HCT116 (cell line): ENCODE results near the gene LMO2. TPM values are rescaled to one million over a fixed set of nuclear protein-coding genes. Genes with fewer than 3 reads are reported as not detected.

ENCODE experiments used
- ATAC-seq: fragments of 200-7000 bp; cut with Tn5 transposase; 2 replicates; pipeline ENCODE4 v1.9.1; 2020; ENCODE audit warnings: mild to moderate bottlenecking, moderate library complexity
- BruUV-seq: library from RNA; stranded (reverse); fragments of 400-500 nt; replicated peaks from 2 replicates; lab custom pipeline; 2021; lab: Mats Ljungman, UMichigan
- CTCF ChIA-PET: fragments of 300-600 bp; sonication (Branson Sonifier 250); formaldehyde crosslinking; loops from one replicate; lab custom pipeline; 2021; ENCODE audit warnings: antibody characterized with exemption; lab: Charles Lee
- POLR2A ChIA-PET: fragments of 300-600, 350-600 bp; sonication (Branson Sonifier 250); formaldehyde crosslinking; loops from one replicate; lab custom pipeline; 2021; ENCODE audit warnings: antibody characterized with exemption; lab: Charles Lee
- RAD21 ChIA-PET, 2 experiments: fragments of 300-600 bp; sonication (Branson Sonifier 250); formaldehyde crosslinking; loops; one replicate each; lab custom pipeline; 2023; ENCODE audit warnings: low total read pairs in 2 of 2; ENCODE audit not compliant: uncharacterized antibody in 2 of 2, unreplicated experiment in 2 of 2, low non-redundant PET in 1 of 2; lab: Charles Lee
- DNase-seq: peaks from one replicate; pipeline ENCODE4 v3.0.0-alpha.2; 2010; ENCODE audit warnings: low read depth, low spot score
- H2AFZ ChIP-seq: fragments of 200-600 bp; shearing (Covaris generic), sonication (generic); 2 replicates; pipeline ENCODE4 v1.6.1; 2017; ENCODE audit warnings: low read depth, mixed run types, mixed read lengths, antibody characterized with exemption, low read length; ENCODE audit not compliant: poor library complexity, severe bottlenecking
- H3K27ac ChIP-seq: 2 replicates; pipeline ENCODE4 v1.5.1; 2012; ENCODE audit warnings: low read depth, low read length
- H3K27me3 ChIP-seq: fragments of 200-600 bp; sonication (generic); 2 replicates; pipeline ENCODE4 v1.6.1; 2016; ENCODE audit warnings: mixed run types, low read length, mixed read lengths; ENCODE audit not compliant: insufficient read depth
- H3K36me3 ChIP-seq, 2 experiments: fragments of 200-500 bp in 1 of 2; fragments of 200-600 bp in 1 of 2; sonication (Bioruptor generic) in 1 of 2; sonication (generic) in 1 of 2; 2 replicates each; pipeline versions ENCODE4 v1.5.1 to v1.6.1; 2014 to 2016; ENCODE audit warnings: low read length in 2 of 2, inconsistent platforms in 1 of 2, mixed read lengths in 1 of 2, mixed run types in 1 of 2; ENCODE audit not compliant: insufficient read depth in 2 of 2, control insufficient read depth in 1 of 2
- H3K4me1 ChIP-seq, 2 experiments: fragments of 200-600 bp in 1 of 2; sonication (generic) in 1 of 2; 2 replicates each; pipeline versions ENCODE4 v1.5.1 to v1.6.1; 2012 to 2017; ENCODE audit warnings: low read length in 2 of 2, inconsistent platforms in 1 of 2, mild to moderate bottlenecking in 1 of 2, mixed read lengths in 1 of 2, mixed run types in 1 of 2, moderate library complexity in 1 of 2; ENCODE audit not compliant: insufficient read depth in 2 of 2, control insufficient read depth in 1 of 2
- H3K4me2 ChIP-seq: fragments of 200-600 bp; sonication (generic); 2 replicates; pipeline ENCODE4 v1.6.1; 2017; ENCODE audit warnings: mixed run types, low read length, mixed read lengths
- H3K4me3 ChIP-seq, 2 experiments: fragments of 200-600 bp in 1 of 2; sonication (generic) in 1 of 2; replicated peaks in 1 of 2; 2 replicates each; pipeline ENCODE4 v1.5.1; 2011 to 2016; ENCODE audit warnings: low read length in 2 of 2, control low read depth in 1 of 2, low read depth in 1 of 2, mild to moderate bottlenecking in 1 of 2, mixed read lengths in 1 of 2, mixed run types in 1 of 2
- H3K79me2 ChIP-seq: fragments of 200-600 bp; sonication (generic); 2 replicates; pipeline ENCODE4 v1.6.1; 2017; ENCODE audit warnings: mild to moderate bottlenecking, mixed run types, low read length, moderate library complexity, mixed read lengths; ENCODE audit not compliant: insufficient read depth
- H3K9ac ChIP-seq: fragments of 200-600 bp; sonication (generic); 2 replicates; pipeline ENCODE4 v1.6.1; 2016; ENCODE audit warnings: low read length, mixed read lengths
- H3K9me2 ChIP-seq: fragments of 200-600 bp; sonication (generic), shearing (Covaris generic); 2 replicates; pipeline ENCODE4 v1.6.1; 2017; ENCODE audit warnings: mixed run types, mild to moderate bottlenecking, moderate library complexity; ENCODE audit not compliant: insufficient read depth
- H3K9me3 ChIP-seq, 2 experiments: fragments of 200-500 bp in 1 of 2; fragments of 200-600 bp in 1 of 2; sonication (Bioruptor generic) in 1 of 2; sonication (generic) in 1 of 2; 2 replicates each; pipeline ENCODE4 v1.6.1; 2014 to 2017; ENCODE audit warnings: low read length in 2 of 2, mixed read lengths in 2 of 2, inconsistent platforms in 1 of 2, low read depth in 1 of 2, mild to moderate bottlenecking in 1 of 2, mixed run types in 1 of 2, moderate library complexity in 1 of 2; ENCODE audit not compliant: control insufficient read depth in 1 of 2, insufficient read depth in 1 of 2
- H4K20me1 ChIP-seq: fragments of 200-600 bp; sonication (generic), shearing (Covaris generic); 2 replicates; pipeline ENCODE4 v1.6.1; 2017; ENCODE audit warnings: mixed run types, mild to moderate bottlenecking, moderate library complexity; ENCODE audit not compliant: insufficient read depth
- CBX3 ChIP-seq: IDR thresholded peaks from 2 replicates; pipeline ENCODE4 v1.6.1; 2012; ENCODE audit warnings: low read depth
- CTCF ChIP-seq, 3 experiments: fragments of 200-600 bp in 1 of 3; sonication (generic) in 1 of 3; IDR thresholded peaks in 2 of 3; conservative IDR thresholded peaks in 1 of 3; 2 replicates each; pipeline ENCODE4 v1.5.1; 2012 to 2017; ENCODE audit warnings: low read depth in 2 of 3, low read length in 2 of 3, antibody characterized with exemption in 1 of 3, borderline replicate concordance in 1 of 3, control low read depth in 1 of 3, mild to moderate bottlenecking in 1 of 3, mixed read lengths in 1 of 3, mixed run types in 1 of 3, moderate library complexity in 1 of 3; ENCODE audit not compliant: insufficient read depth in 1 of 3
- EZH2phosphoT487 ChIP-seq: fragments of 200-600 bp; IDR thresholded peaks from 2 replicates; pipeline ENCODE4 v1.6.1; 2018; ENCODE audit warnings: antibody characterized with exemption, borderline replicate concordance
- FOSL1 ChIP-seq: IDR thresholded peaks from 2 replicates; pipeline ENCODE4 v1.6.1; 2012; ENCODE audit warnings: low read depth
- POLR2A ChIP-seq: IDR thresholded peaks from 2 replicates; pipeline ENCODE4 v1.7.0; 2011; ENCODE audit warnings: borderline replicate concordance; ENCODE audit not compliant: insufficient read depth, insufficient read length; ENCODE audit errors: extremely low read depth
- RAD21 ChIP-seq: IDR thresholded peaks from 2 replicates; pipeline ENCODE4 v1.6.1; 2012; ENCODE audit warnings: low read depth, mild to moderate bottlenecking
- REST ChIP-seq: IDR thresholded peaks from 2 replicates; pipeline ENCODE4 v1.6.1; 2012; ENCODE audit warnings: low read depth
- SIN3A ChIP-seq: IDR thresholded peaks from 2 replicates; pipeline ENCODE4 v1.6.1; 2012; ENCODE audit warnings: low read depth
- SP1 ChIP-seq: IDR thresholded peaks from 2 replicates; pipeline ENCODE4 v1.6.1; 2012; ENCODE audit warnings: low read depth
- SRF ChIP-seq: IDR thresholded peaks from 2 replicates; pipeline ENCODE4 v1.6.1; 2012; ENCODE audit warnings: low read depth
- TCF7L2 ChIP-seq: IDR thresholded peaks from 2 replicates; pipeline ENCODE4 v1.7.0; 2011; ENCODE audit warnings: borderline replicate concordance, inconsistent platforms; ENCODE audit not compliant: insufficient read depth, insufficient read length; ENCODE audit errors: extremely low read depth
- ZBTB33 ChIP-seq: IDR thresholded peaks from 2 replicates; pipeline ENCODE4 v1.6.1; 2011; ENCODE audit warnings: mild to moderate bottlenecking, low read length, moderate library complexity; ENCODE audit not compliant: insufficient replicate concordance; ENCODE audit errors: extremely low read depth
- ZFX ChIP-seq: fragments of 450-650 bp; IDR thresholded peaks from 2 replicates; pipeline ENCODE4 v1.6.1; 2017
- ZNF274 ChIP-seq: fragments of 200-500 bp; sonication (Bioruptor generic); IDR thresholded peaks from 2 replicates; pipeline ENCODE4 v1.6.1; 2014; ENCODE audit warnings: mild to moderate bottlenecking, low read depth, low read length, inconsistent platforms
- intact Hi-C: fragments of 100-400 bp; cut with micrococcal nuclease; formaldehyde crosslinking; loops from 2 replicates; pipeline ENCODE4 v1.10.0; 2022
- total RNA-seq: library from RNA; stranded (reverse); gene quantifications from one replicate; pipeline ENCODE4 v1.2.1, GENCODE V29; 2021; ENCODE audit not compliant: unreplicated experiment

The LMO2 gene
- total RNA-seq, 1 experiment from 2014 or later = 2.8 TPM

- Histone ChIP-seq H3K4me2 (no peak overlapping the region), H3K9ac (no peak overlapping the region), H3K4me1 (no peaks in the 10 kb centered on the region), H2AFZ (no peak overlapping the region), H3K9me2 (no peaks in the 10 kb centered on the region), H3K9me3 (no peaks in the 10 kb centered on the region), H4K20me1 (no peaks in the 10 kb centered on the region), H3K4me3 (no peak overlapping the region), H3K27ac (no peak overlapping the region), H3K79me2 (no peaks in the 10 kb centered on the region), H3K36me3 (no peaks in the 10 kb centered on the region), H3K27me3 (peaks cover 6% of the 10 kb centered on the region; the same call in 1 of the 2 replicates)
- ChIA-PET POLR2A (no interaction called here), RAD21 (no interaction called here), CTCF (no interaction called here)
- DNase-seq (no peak), ATAC-seq (no peak)
- intact Hi-C loops = no loop called here
- no TSS peak for BruUV-seq
- no peak for TF ChIP-seq SIN3A
- TF ChIP-seq POLR2A = no peak
- TF ChIP-seq ZNF274 = no peak
- TF ChIP-seq REST = no peak
- TF ChIP-seq CTCF (IDR thresholded peaks at IDR 0.05 in 2 of 3, conservative IDR thresholded peaks at IDR 0.05 in 1 of 3; ENCODE audit: borderline replicate concordance in 1 of 3, insufficient read depth in 1 of 3, low read depth in 2 of 3, low read length in 2 of 3) = no peak
- no peak for TF ChIP-seq ZBTB33
- TF ChIP-seq ZFX = no peak
- no peak for TF ChIP-seq CBX3
- TF ChIP-seq FOSL1 = no peak
- no peak for TF ChIP-seq SRF
- TF ChIP-seq TCF7L2 = no peak
- TF ChIP-seq RAD21 = no peak
- TF ChIP-seq EZH2phosphoT487 = no peak
- TF ChIP-seq SP1 = no peak
Observed at GRCh38 chr11:33923626-33924025, 31.8 kb upstream of the LMO2 start.
